Kidney epithelial cell (primary cell): Measurements from ENCODE around the gene VAMP2. TPM values are rescaled to one million over a fixed set of nuclear protein-coding genes. Genes with fewer than 3 reads are reported as not detected.
A peak's percentile ranks its signal among the peaks of the same experiment; 100 is the strongest.

Experiments used
- DNase-seq: peaks from one replicate; pipeline ENCODE4 v3.0.0-alpha.2; 2010; ENCODE audit warnings: low read depth
- H3K27me3 ChIP-seq: 2 replicates; pipeline ENCODE4 v1.6.0; 2011; ENCODE audit warnings: low read length; ENCODE audit not compliant: control insufficient read depth, insufficient read depth
- H3K36me3 ChIP-seq: 2 replicates; pipeline ENCODE4 v1.5.1; 2011; ENCODE audit warnings: low read length; ENCODE audit not compliant: control insufficient read depth, insufficient read depth
- H3K4me3 ChIP-seq: 2 replicates; pipeline ENCODE4 v1.5.1; 2011; ENCODE audit warnings: low read depth, mild to moderate bottlenecking, control low read depth, low read length
- total RNA-seq: library from RNA; depleted of rRNA; stranded (reverse); fragments of >200 nt; gene quantifications from 2 replicates; pipeline ENCODE4 v1.2.3, GENCODE V29; 2015
- TF ChIP-seq, protein P1 (sequence below): IDR thresholded peaks from 2 replicates; pipeline ENCODE4 v1.5.1; 2011; ENCODE audit warnings: mild to moderate bottlenecking, moderate library complexity, low read length, control low read depth, inconsistent platforms; ENCODE audit not compliant: insufficient read depth, poor library complexity, severe bottlenecking

The VAMP2 gene
- total RNA-seq, 1 donor from 2014 or later: 7.0 TPM

DNA sequence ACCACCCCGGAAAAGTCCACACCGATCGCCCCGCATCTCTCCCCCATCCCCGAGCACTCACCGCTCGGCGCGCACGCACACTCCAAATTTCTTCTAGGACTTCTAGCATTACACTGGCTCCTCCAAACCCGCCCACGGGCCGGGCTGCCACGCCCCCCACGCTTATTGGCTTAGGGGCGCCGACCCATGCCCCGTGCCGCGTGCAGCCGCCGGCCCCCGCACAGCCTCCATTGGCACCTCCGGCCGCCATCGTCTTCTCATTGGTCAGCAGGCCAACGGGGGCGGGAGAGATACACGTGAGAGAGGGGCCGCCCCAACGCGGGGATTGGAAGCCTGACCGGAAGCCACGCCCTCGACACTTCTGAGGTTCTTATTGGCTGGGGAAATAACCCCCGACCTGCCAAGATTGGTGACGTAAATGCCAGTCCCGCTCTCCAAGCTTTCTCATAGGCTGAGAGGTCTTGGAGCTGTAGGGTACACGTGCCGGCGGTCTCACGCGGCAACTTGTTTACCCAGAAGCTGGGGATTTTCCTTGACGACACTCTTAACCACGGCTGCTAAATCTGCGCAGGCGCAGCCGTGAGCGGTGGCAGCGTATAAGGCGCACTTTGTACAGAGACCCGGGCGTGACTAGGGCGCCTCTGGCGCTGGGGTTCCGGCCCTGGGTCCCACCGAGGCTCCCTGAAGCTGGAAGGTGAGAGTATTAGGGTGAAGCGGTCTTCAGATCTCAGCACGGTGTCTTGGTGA, 6.3 kb downstream of the VAMP2 start:
- Histone ChIP-seq H3K27me3 (no peaks in the 10 kb centered on the region), H3K4me3 (peak overlapping the region; percentile 70), H3K36me3 (peaks cover 3% of the 10 kb centered on the region)
- peak; percentile 100 for DNase-seq
- TF ChIP-seq, protein P1, sequence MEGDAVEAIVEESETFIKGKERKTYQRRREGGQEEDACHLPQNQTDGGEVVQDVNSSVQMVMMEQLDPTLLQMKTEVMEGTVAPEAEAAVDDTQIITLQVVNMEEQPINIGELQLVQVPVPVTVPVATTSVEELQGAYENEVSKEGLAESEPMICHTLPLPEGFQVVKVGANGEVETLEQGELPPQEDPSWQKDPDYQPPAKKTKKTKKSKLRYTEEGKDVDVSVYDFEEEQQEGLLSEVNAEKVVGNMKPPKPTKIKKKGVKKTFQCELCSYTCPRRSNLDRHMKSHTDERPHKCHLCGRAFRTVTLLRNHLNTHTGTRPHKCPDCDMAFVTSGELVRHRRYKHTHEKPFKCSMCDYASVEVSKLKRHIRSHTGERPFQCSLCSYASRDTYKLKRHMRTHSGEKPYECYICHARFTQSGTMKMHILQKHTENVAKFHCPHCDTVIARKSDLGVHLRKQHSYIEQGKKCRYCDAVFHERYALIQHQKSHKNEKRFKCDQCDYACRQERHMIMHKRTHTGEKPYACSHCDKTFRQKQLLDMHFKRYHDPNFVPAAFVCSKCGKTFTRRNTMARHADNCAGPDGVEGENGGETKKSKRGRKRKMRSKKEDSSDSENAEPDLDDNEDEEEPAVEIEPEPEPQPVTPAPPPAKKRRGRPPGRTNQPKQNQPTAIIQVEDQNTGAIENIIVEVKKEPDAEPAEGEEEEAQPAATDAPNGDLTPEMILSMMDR: no peak

DNA sequence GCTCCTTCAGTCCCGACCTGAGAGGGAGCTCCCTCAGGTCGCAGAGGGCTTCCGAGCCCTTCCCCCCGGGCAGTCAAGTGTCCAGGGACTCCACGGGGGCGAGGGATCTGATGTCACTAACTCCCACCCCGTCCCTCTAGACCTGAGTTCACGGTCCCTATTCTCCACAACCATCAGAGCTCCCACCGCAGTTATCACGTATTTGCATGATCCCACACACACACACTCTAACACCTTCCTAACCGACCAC, 6.8 kb downstream of the VAMP2 start:
- Histone ChIP-seq H3K27me3 (no peaks in the 10 kb centered on the region), H3K4me3 (peak overlapping the region; percentile 70), H3K36me3 (peaks cover 3% of the 10 kb centered on the region)
- TF ChIP-seq, protein P1: no peak
- DNase-seq: no peak

DNA sequence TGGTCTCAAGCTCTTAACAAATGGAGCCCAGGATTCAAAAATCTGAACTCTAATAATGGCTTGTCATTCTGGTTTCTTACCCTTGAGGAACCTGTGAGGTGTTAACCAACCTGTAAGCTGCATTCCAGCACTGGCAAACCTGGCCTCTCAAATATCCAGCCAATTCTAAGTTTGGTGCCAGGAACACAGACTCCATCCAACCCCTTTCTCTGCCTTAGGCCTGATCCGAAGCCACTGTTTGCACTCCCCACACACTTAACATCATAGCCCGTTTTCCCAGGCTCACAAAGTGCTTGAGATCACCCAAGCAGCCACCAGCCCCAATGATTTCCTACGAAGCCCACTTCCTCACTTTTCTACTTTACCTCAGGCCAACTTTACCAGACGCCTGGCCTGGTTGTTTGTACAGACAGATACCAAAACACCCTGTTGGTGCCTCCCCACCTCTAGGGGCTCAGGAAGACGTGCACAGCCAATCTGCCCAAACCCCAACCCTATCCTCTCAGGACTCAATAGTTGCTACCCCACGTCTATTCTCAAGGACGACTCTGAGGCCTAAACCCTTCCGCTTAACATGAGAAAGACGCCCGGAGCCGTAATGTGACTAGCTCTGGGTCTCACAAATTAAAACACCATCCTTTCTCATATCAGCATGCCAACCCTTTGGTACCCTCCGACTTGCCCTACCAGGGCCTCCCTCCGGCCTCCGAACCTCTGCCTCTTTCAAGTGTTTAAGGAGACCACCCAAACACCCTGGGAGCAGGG, 7.3 kb downstream of the VAMP2 start:
- TF ChIP-seq, protein P1: no peak
- Histone ChIP-seq H3K27me3 (no peaks in the 10 kb centered on the region), H3K36me3 (peaks cover 3% of the 10 kb centered on the region), H3K4me3 (peak overlapping the region; percentile 70)
- no peak for DNase-seq

DNA sequence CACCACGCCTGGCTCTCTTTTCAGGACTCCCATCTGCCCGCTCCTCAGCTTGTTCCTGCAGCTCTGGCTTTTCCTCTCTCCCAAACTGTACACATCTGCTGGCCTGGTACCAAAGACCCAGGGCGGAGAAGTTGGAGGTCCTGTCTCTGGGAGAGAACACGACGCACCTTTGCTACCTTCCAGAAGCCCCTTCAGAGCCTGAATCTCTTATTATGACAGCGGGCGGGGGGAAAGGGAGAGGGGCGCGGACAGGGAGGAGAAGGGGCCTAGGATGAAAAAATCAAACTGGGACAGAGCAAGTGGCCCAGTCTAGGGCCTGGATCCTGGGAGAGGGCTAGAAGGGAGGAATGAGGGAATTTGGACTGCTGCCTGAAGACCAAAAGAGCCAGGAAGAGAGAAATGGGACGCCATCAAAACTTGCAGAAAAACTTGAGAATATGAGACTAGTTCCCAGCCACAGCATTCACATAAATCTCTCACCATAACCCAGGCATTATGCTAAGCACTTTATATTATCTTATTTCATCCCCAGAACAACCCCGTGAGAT, 8.1 kb downstream of the VAMP2 start:
- Histone ChIP-seq H3K36me3 (peaks cover 3% of the 10 kb centered on the region), H3K4me3 (no peak overlapping the region), H3K27me3 (no peaks in the 10 kb centered on the region)
- TF ChIP-seq, protein P1: no peak
- no peak for DNase-seq

DNA sequence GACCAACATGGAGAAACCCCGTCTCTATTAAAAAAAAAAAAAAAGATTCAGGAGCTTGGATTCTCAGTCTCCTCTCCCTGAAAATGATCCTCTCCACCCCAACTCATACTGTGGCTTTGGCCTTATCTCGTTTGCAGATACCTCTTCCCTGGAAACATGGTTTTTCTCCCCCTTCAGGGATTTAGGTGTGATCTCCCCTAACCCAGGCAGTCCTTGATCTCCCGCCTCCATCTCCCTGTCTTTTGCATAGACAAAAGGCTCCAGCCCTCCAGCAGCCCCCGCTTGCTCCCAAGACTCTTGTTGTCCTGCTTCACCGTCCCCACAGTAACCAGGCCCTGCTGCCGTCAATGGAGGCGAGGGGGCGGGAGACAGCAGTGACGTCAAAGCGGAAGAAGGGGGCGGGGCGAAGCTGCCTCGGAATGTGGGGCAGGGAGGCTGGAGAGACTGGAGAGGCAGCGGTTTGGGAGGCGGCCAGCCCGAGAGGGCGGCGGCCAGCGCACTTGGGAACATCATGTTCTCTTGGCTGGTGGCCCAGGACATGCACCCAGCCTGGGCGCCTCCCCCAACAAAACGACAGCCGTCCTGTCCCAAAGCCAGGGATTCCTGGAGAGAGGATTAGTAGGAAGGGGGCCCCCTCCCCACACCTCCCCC, 8.7 kb downstream of the VAMP2 start:
- peak; percentile 93 for DNase-seq
- no peaks in the 10 kb centered on the region for H3K27me3 ChIP-seq
- peak overlapping the region; percentile 12 for H3K4me3 ChIP-seq
- TF ChIP-seq, protein P1: no peak
- peaks cover 3% of the 10 kb centered on the region for H3K36me3 ChIP-seq
